Tibial nerve (tissue), 4 donors: ENCODE data around the gene KIF3A. TPM values are rescaled to one million over a fixed set of nuclear protein-coding genes. Genes with fewer than 3 reads are reported as not detected.
A peak's percentile ranks its signal among the peaks of the same experiment; 100 is the strongest.

ENCODE experiments used
- DNase-seq, 2 donors: peaks; one replicate each; pipeline ENCODE4 v3.0.0-alpha.2; 2019; ENCODE audit warnings: low spot score in 2 of 2
- H3K27ac ChIP-seq, 4 donors: fragments of 200-600 bp; sonication (generic) in 3 of 4; one replicate each; pipeline ENCODE4 v1.5.1; 2017 to 2019; ENCODE audit warnings: mild to moderate bottlenecking in 1 of 4
- H3K27me3 ChIP-seq, 2 donors: fragments of 200-600 bp; sonication (generic) in 1 of 2; one replicate each; pipeline versions ENCODE4 v1.5.1 to v1.6.0; 2017 to 2019
- H3K36me3 ChIP-seq, 3 donors: fragments of 200-600 bp; sonication (generic); one replicate each; pipeline ENCODE4 v1.5.1; 2018 to 2019
- H3K4me1 ChIP-seq, 4 donors: fragments of 200-600 bp; sonication (generic) in 3 of 4; one replicate each; pipeline ENCODE4 v1.5.1; 2017 to 2019
- H3K4me3 ChIP-seq, 4 donors: fragments of 200-600 bp; sonication (generic) in 3 of 4; one replicate each; pipeline ENCODE4 v1.5.1; 2017 to 2019; ENCODE audit warnings: mild to moderate bottlenecking in 1 of 4, moderate library complexity in 1 of 4
- H3K9me3 ChIP-seq, 4 donors: fragments of 200-600 bp; sonication (generic) in 3 of 4; one replicate each; pipeline ENCODE4 v1.5.1; 2017 to 2019
- EP300 ChIP-seq, 2 donors: sonication (generic); formaldehyde crosslinking; IDR thresholded peaks; one replicate each; pipeline ENCODE4 v1.6.1; 2017; ENCODE audit warnings: antibody characterized with exemption in 2 of 2, mild to moderate bottlenecking in 1 of 2
- POLR2A ChIP-seq, 2 donors: fragments of 450-650 bp; IDR thresholded peaks; one replicate each; pipeline ENCODE4 v1.6.1; 2017; ENCODE audit warnings: antibody characterized with exemption in 2 of 2, mild to moderate bottlenecking in 2 of 2, moderate library complexity in 2 of 2
- WGBS, 2 donors: methylation state at CpG; one replicate each; pipeline ENCODE4 v1.1.5; 2018; 5-methylcytosine and 5-hydroxymethylcytosine counted together
- total RNA-seq, 4 donors: library from RNA; depleted of rRNA; stranded (reverse); fragments of >200 nt; gene quantifications; one replicate each; pipeline ENCODE4 v1.1.0, GENCODE V29; 2016
- TF ChIP-seq, protein P1 (sequence below), 5 experiments: fragments of 200-600 bp in 3 of 5; fragments of 450-650 bp in 2 of 5; sonication (generic) in 3 of 5; IDR thresholded peaks; one replicate each; pipeline ENCODE4 v1.5.1; 2016 to 2019; ENCODE audit warnings: antibody characterized with exemption in 5 of 5, mild to moderate bottlenecking in 3 of 5, moderate library complexity in 2 of 5

Gene KIF3A
- total RNA-seq = 10 to 100 TPM in 3 of 4 donors, 1 to 10 TPM in 1; 8.4 to 11.6 (median 10.7) TPM

DNA sequence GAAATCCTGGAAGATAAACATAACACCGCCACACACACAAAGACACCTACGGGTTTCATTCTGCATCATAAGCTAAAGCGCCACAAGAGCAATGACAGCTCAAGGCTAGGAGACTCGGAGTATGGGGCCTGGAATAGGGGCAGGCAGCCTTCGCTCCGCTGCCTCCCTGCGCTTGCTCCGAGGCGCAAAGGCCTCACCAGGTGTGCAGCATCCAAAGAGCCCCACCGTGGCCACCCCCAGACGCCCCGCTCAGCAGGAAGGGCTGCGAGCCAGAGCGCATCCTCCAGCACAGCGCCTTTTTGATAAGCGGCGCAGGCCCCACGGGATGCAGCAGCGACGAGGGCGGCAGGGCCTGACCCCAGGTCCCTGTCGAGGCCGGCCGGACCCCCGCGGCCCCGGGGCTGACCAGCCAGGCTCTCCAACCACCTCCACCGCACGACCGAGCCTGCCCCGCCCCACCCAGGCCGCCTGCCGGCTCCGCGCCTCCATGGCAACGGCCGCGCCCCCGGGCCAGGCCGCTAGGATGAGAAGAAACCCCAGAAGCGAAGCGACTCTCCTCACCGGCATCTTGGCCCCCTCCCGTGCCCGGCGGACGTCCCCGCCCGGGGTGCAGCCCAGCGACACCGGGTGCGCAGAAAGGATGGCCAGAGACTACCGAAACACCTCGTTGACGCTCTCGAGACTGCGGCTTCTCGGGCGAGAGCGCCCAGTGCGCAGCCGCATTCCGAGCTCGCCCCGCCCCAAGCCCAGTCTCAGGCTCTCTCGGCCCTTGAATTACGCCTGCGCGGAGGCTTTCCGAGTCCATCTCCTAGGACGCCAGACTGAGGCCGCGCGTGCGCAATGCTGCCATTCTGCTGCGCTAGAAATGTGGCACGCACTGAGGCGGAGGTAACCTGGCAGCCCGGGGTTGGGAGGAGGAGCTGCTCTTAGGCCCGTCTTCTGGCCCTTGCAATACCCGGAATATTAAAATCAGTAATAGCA lies at the start of gene KIF3A:
Gene KIF3A (minus strand): TSS at position 694 of the 981 bp plus-strand sequence. CDS start 127 bp downstream, at position 567.
- 1 to 2% methylated on average over 48 to 62 of the region's 81 CpGs for WGBS, 2 donors
- Histone ChIP-seq H3K27ac (peak within 1 kb of the TSS in 3 of 4 donors; percentile 61 to 76 (median 74)), H3K4me3 (peak within 1 kb of the TSS; percentile 74 to 91 (median 84)), H3K27me3 (peaks cover 0 to 8% of the 10 kb centered on the region in 2 donors), H3K9me3 (peaks cover 0 to 3% (median 0%) of the 10 kb centered on the region in 4 donors), H3K36me3 (no peaks in the 10 kb centered on the region), H3K4me1 (peaks cover 0 to 24% (median 5%) of the 10 kb centered on the region in 4 donors)
- peak; percentile 78 to 85 for DNase-seq
- TF ChIP-seq POLR2A (IDR thresholded peaks at IDR 0.05) (peak in 1 of 2 donors; percentile 51), EP300 (IDR thresholded peaks at IDR 0.05) (peak; percentile 82 to 84)
- TF ChIP-seq, protein P1, sequence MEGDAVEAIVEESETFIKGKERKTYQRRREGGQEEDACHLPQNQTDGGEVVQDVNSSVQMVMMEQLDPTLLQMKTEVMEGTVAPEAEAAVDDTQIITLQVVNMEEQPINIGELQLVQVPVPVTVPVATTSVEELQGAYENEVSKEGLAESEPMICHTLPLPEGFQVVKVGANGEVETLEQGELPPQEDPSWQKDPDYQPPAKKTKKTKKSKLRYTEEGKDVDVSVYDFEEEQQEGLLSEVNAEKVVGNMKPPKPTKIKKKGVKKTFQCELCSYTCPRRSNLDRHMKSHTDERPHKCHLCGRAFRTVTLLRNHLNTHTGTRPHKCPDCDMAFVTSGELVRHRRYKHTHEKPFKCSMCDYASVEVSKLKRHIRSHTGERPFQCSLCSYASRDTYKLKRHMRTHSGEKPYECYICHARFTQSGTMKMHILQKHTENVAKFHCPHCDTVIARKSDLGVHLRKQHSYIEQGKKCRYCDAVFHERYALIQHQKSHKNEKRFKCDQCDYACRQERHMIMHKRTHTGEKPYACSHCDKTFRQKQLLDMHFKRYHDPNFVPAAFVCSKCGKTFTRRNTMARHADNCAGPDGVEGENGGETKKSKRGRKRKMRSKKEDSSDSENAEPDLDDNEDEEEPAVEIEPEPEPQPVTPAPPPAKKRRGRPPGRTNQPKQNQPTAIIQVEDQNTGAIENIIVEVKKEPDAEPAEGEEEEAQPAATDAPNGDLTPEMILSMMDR (IDR thresholded peaks at IDR 0.05) = peak in 3 of 5 experiments; percentile 28 to 77 (median 67)

DNA sequence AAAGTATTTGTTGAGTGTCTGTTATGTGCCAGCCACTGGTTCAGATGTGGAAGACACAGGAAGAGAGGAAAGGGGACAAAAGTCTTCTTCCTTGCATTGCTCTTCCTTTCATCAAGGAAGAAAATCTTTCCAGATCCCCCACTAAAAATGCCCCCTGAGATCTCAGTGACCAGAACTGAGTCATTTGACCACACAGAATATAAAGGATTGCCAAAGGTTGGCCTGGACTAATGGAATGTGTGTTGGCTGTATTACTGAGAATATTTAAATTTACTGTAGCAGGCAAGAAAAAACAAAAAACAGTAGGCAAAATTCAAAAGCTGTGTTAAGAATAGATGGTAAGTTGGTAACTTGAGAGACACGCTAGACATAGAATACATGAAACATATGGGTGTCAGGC lies 49.7 kb upstream of the KIF3A start:
- TF ChIP-seq, protein P1 (IDR thresholded peaks at IDR 0.05) = no peak
- TF ChIP-seq EP300 (IDR thresholded peaks at IDR 0.05) (no peak), POLR2A (IDR thresholded peaks at IDR 0.05) (no peak)

DNA sequence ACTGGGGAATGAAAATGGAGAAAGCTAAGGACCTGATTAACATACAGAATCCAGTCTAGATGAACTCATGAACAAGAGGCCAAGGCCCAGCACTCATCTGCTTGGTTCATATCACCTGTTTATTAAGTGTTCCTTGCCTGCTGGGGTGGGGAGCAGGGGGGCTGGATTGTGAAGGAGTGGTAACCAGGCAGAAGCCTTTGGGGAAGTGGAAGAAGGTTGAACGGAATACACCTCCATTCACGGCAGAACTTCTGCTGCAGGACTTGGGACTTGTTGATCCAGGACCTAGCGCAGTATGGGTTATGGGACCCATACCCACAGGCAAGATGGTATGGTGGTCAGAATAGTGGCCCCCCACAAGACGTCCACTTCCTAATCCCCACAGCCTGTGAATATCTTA lies 48.5 kb upstream of the KIF3A start:
- Histone ChIP-seq H3K36me3 (no peaks in the 10 kb centered on the region), H3K27me3 (no peaks in the 10 kb centered on the region), H3K27ac (no peak overlapping the region), H3K4me3 (no peak overlapping the region), H3K4me1 (no peaks in the 10 kb centered on the region), H3K9me3 (no peaks in the 10 kb centered on the region)
- WGBS, 2 donors = 97 to 98% methylated on average over 4 of the region's 4 CpGs
- no peak for DNase-seq
- TF ChIP-seq POLR2A (IDR thresholded peaks at IDR 0.05) = no peak
- TF ChIP-seq, protein P1 (IDR thresholded peaks at IDR 0.05) = no peak
- no peak for TF ChIP-seq EP300 (IDR thresholded peaks at IDR 0.05)

More for the DNA sequence above, 49.7 kb upstream of the KIF3A start:
- 94 to 95% methylated on average over 1 of the region's 1 CpG for WGBS, 2 donors
- H3K4me1 ChIP-seq = no peaks in the 10 kb centered on the region
- H3K4me3 ChIP-seq = no peak overlapping the region
- no peaks in the 10 kb centered on the region for H3K36me3 ChIP-seq
- H3K27ac ChIP-seq = no peak overlapping the region
- DNase-seq = no peak
- H3K27me3 ChIP-seq = no peaks in the 10 kb centered on the region
- no peaks in the 10 kb centered on the region for H3K9me3 ChIP-seq

DNA sequence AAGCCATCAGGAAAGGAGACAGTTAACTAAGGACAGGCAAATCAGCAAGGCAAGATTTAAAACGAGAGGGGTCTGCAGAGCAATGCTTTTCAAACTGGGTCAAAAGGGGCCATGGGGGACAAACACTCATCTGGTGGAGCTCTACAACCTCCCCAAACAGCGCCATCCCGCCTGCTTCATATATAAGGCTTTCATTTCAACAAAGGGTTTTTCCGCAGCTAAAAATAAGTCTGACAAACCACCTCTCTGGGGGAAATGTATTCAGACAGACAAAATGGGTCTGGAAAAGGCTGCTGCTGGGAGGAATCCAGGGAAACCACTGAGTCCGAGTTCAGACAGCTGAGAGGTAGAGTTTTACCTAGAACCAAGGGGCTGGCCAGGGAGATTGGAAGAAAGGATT lies 48.0 kb upstream of the KIF3A start:
- H3K36me3 ChIP-seq = no peaks in the 10 kb centered on the region
- H3K4me1 ChIP-seq = no peaks in the 10 kb centered on the region
- no peaks in the 10 kb centered on the region for H3K9me3 ChIP-seq
- no peak overlapping the region for H3K4me3 ChIP-seq
- H3K27ac ChIP-seq = no peak overlapping the region
- TF ChIP-seq EP300 (IDR thresholded peaks at IDR 0.05) (no peak), POLR2A (IDR thresholded peaks at IDR 0.05) (no peak)
- TF ChIP-seq, protein P1 (IDR thresholded peaks at IDR 0.05) = no peak
- 55 to 64% methylated on average over 5 of the region's 5 CpGs for WGBS, 2 donors
- DNase-seq = no peak
- H3K27me3 ChIP-seq = no peaks in the 10 kb centered on the region

DNA sequence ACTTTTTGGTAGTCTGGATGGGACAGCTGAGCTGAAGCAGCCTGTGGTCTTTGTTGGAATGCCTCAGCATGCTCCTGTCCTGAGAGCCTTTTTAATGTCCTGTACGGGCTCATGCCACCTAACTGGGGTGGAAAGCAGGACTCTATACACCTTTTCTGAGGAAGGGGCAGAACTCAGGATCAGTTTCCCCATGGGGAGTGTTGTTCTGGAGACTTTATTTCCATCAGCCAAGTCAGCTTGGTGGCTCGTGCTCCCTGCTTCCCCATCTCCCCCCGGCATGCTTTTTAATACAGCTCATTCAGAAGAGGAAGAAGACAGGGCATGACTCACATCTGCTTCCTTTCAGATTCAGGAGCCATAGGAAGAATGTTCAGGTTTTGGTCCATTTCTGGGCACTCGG lies 44.8 kb upstream of the KIF3A start:
- H3K9me3 ChIP-seq = no peaks in the 10 kb centered on the region
- no peak for DNase-seq
- no peak overlapping the region for H3K4me3 ChIP-seq
- TF ChIP-seq, protein P1 (IDR thresholded peaks at IDR 0.05) = no peak
- TF ChIP-seq EP300 (IDR thresholded peaks at IDR 0.05) (no peak), POLR2A (IDR thresholded peaks at IDR 0.05) (no peak)
- no peaks in the 10 kb centered on the region for H3K27me3 ChIP-seq
- 53 to 71% methylated on average over 4 of the region's 4 CpGs for WGBS, 2 donors
- H3K36me3 ChIP-seq = no peaks in the 10 kb centered on the region
- H3K4me1 ChIP-seq = peaks cover 0 to 9% (median 4%) of the 10 kb centered on the region in 4 donors
- H3K27ac ChIP-seq = no peak overlapping the region
